DND-41 (cell line): ENCODE results near the gene THBS2.
"Not testable (repeated sequence)": the region's sequence is repeated elsewhere in the genome, so short reads cannot be mapped to it uniquely, and the experiment has no call there.

ENCODE experiments used
- ATAC-seq: fragments of 200-7000 bp; cut with Tn5 transposase; 3 replicates; pipeline ENCODE4 v1.9.1; 2021; ENCODE audit warnings: low read depth; ENCODE audit not compliant: insufficient read depth
- DNase-seq: peaks from one replicate; pipeline ENCODE4 v3.0.0-alpha.2; 2020
- H2AFZ ChIP-seq: 2 replicates; pipeline ENCODE4 v1.6.0; 2012; ENCODE audit warnings: low read depth, low read length
- H3K27ac ChIP-seq: 2 replicates; pipeline ENCODE4 v1.5.1; 2012; ENCODE audit warnings: low read length, inconsistent platforms
- H3K27me3 ChIP-seq: fragments of 200-600 bp; sonication (generic); 2 replicates; pipeline ENCODE4 v1.6.0; 2012; ENCODE audit warnings: low read length, mild to moderate bottlenecking, inconsistent platforms; ENCODE audit not compliant: insufficient read depth, poor library complexity
- H3K36me3 ChIP-seq: 2 replicates; pipeline ENCODE4 v1.5.1; 2012; ENCODE audit warnings: low read length, inconsistent platforms; ENCODE audit not compliant: insufficient read depth
- H3K4me1 ChIP-seq: 2 replicates; pipeline ENCODE4 v1.5.1; 2012; ENCODE audit warnings: mild to moderate bottlenecking, low read length; ENCODE audit not compliant: insufficient read depth
- H3K4me2 ChIP-seq: 2 replicates; pipeline ENCODE4 v1.6.0; 2012; ENCODE audit warnings: mild to moderate bottlenecking, moderate library complexity, low read length, inconsistent platforms; ENCODE audit not compliant: insufficient read depth
- H3K4me3 ChIP-seq, 2 experiments: fragments of 200-600 bp in 1 of 2; shearing (Covaris generic) in 1 of 2; 2 replicates each; pipeline ENCODE4 v1.5.1; 2012 to 2016; ENCODE audit warnings: inconsistent platforms in 2 of 2, low read length in 2 of 2, mild to moderate bottlenecking in 2 of 2, low read depth in 1 of 2, moderate library complexity in 1 of 2
- H3K79me2 ChIP-seq: 2 replicates; pipeline ENCODE4 v1.6.0; 2012; ENCODE audit warnings: low read length, inconsistent platforms; ENCODE audit not compliant: insufficient read depth
- H3K9ac ChIP-seq: 2 replicates; pipeline ENCODE4 v1.6.0; 2012; ENCODE audit warnings: low read depth, mild to moderate bottlenecking, inconsistent platforms, low read length, moderate library complexity
- H3K9me3 ChIP-seq: 2 replicates; pipeline ENCODE4 v1.5.1; 2012; ENCODE audit warnings: low read length, moderate library complexity, mild to moderate bottlenecking, inconsistent platforms; ENCODE audit not compliant: insufficient read depth, severe bottlenecking
- H4K20me1 ChIP-seq: 2 replicates; pipeline ENCODE4 v1.6.0; 2012; ENCODE audit warnings: low read length; ENCODE audit not compliant: insufficient read depth
- EZH2 ChIP-seq: IDR thresholded peaks from 3 replicates; pipeline ENCODE4 v1.6.1; 2012; ENCODE audit warnings: borderline replicate concordance, low read depth, mild to moderate bottlenecking, moderate library complexity, low read length, inconsistent platforms; ENCODE audit not compliant: severe bottlenecking
- TF ChIP-seq, protein P1 (sequence below): IDR thresholded peaks from 2 replicates; pipeline ENCODE4 v1.5.1; 2012; ENCODE audit warnings: borderline replicate concordance, low read length, moderate library complexity, mild to moderate bottlenecking; ENCODE audit not compliant: poor library complexity, severe bottlenecking; ENCODE audit errors: extremely low read depth

THBS2 gene

DNA sequence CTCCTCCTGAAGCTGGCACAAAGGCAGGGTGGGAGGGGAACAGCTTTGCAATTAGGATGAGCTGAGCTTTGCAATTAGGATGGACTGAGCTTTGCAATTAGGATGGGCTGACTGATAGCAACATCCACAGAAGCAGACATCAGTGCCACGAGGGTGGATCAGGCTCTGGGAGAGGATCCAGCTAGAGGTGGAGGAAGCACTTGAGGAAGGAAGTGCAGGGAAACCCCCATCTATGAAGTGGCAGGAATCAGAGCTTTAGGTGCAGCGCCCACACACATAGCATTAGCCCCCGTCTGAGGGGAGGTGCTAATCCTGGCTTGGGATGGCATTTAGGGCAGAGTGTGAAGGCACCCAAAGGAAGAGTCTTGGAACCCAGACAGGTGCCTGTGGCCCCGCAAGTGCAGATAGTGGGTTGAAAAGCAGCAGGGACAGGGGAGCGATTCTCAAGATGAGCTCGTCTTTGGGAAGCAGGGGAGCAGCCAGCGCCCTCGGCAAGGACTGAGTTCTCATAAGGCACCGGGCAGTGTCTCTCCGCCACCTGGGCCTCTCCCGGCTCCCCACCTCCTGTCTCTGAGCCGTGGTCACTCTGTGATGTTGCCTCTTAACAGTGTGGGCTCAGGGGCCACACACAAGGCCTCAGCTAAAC, 12.0 kb upstream of the THBS2 start:
- TF ChIP-seq EZH2: no peak
- H3K36me3 ChIP-seq: no peaks in the 10 kb centered on the region
- no peak overlapping the region for H3K4me2 ChIP-seq
- no peaks in the 10 kb centered on the region for H4K20me1 ChIP-seq
- H2AFZ ChIP-seq: no peak overlapping the region
- no peak for DNase-seq
- no peak for ATAC-seq
- H3K9ac ChIP-seq: no peak overlapping the region
- no peaks in the 10 kb centered on the region for H3K9me3 ChIP-seq
- no peaks in the 10 kb centered on the region for H3K79me2 ChIP-seq
- no peaks in the 10 kb centered on the region for H3K4me1 ChIP-seq
- H3K27ac ChIP-seq: no peak overlapping the region
- no peak overlapping the region for H3K4me3 ChIP-seq
- H3K27me3 ChIP-seq: peaks cover 2% of the 10 kb centered on the region

DNA sequence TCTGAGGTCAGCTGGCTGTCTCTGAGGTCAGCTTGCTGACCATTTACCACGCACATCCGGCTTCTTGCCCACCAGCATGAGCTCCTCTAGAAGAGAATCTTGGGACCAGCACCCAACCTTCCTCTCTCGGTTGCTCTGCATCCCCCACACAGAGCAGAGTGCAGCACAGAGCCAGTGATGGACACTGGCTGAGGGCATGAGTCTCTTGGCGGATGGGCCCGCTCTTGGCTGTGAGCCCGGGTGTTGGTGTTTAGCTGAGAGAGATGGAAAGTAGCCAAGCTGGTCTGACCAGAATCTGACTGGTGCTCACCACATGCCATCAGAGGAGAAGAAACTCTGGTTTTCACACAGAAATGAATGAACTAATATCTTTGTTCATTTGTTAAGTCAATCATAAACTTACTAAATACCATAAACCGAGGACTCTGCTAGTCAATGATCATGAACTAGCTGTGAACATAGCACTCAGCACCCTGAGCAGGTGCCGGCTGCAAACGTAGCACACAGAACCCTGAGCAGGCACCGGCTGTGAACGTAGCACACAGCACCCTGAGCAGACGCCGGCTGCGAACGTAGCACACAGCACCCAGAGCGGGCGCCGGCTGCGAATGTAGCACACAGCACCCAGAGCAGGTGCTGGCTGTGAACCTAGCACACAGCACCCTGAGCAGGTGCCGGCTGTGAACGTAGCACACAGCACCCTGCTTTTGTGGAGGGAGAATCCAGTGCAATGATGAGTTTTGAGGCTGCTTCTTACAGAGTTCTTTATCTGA, 10.4 kb upstream of the THBS2 start:
- ATAC-seq (no peak), DNase-seq (no peak)
- no peak overlapping the region for H3K27ac ChIP-seq
- H3K4me1 ChIP-seq: no peaks in the 10 kb centered on the region
- H3K9me3 ChIP-seq: no peaks in the 10 kb centered on the region
- TF ChIP-seq, protein P1, sequence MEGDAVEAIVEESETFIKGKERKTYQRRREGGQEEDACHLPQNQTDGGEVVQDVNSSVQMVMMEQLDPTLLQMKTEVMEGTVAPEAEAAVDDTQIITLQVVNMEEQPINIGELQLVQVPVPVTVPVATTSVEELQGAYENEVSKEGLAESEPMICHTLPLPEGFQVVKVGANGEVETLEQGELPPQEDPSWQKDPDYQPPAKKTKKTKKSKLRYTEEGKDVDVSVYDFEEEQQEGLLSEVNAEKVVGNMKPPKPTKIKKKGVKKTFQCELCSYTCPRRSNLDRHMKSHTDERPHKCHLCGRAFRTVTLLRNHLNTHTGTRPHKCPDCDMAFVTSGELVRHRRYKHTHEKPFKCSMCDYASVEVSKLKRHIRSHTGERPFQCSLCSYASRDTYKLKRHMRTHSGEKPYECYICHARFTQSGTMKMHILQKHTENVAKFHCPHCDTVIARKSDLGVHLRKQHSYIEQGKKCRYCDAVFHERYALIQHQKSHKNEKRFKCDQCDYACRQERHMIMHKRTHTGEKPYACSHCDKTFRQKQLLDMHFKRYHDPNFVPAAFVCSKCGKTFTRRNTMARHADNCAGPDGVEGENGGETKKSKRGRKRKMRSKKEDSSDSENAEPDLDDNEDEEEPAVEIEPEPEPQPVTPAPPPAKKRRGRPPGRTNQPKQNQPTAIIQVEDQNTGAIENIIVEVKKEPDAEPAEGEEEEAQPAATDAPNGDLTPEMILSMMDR: no peak
- no peak for TF ChIP-seq EZH2
- H2AFZ ChIP-seq: no peak overlapping the region
- H3K27me3 ChIP-seq: no peaks in the 10 kb centered on the region
- no peak overlapping the region for H3K4me3 ChIP-seq
- no peaks in the 10 kb centered on the region for H3K79me2 ChIP-seq
- H3K9ac ChIP-seq: no peak overlapping the region
- no peak overlapping the region for H3K4me2 ChIP-seq
- H3K36me3 ChIP-seq: no peaks in the 10 kb centered on the region
- no peaks in the 10 kb centered on the region for H4K20me1 ChIP-seq

- ATAC-seq: no peak
- Histone ChIP-seq H4K20me1 (no peaks in the 10 kb centered on the region), H3K4me3 (no peak overlapping the region), H3K27me3 (no peaks in the 10 kb centered on the region), H3K36me3 (no peaks in the 10 kb centered on the region), H3K9me3 (no peaks in the 10 kb centered on the region), H3K79me2 (no peaks in the 10 kb centered on the region), H3K27ac (no peak overlapping the region), H3K9ac (no peak overlapping the region), H2AFZ (no peak overlapping the region), H3K4me2 (no peak overlapping the region), H3K4me1 (no peaks in the 10 kb centered on the region)
- no peak for TF ChIP-seq EZH2
- TF ChIP-seq, protein P1: no peak
- no peak for DNase-seq
These were observed 9.7 kb upstream of the THBS2 start for GRCh38 chr6:169263374-169263773.

GRCh38 chr6:169262602-169263001, 9.0 kb upstream of the THBS2 start:
- ATAC-seq, H3K36me3 ChIP-seq, H3K4me2 ChIP-seq, H3K9me3 ChIP-seq, H2AFZ ChIP-seq, H4K20me1 ChIP-seq, H3K9ac ChIP-seq, DNase-seq, H3K4me1 ChIP-seq, H3K79me2 ChIP-seq, H3K27me3 ChIP-seq, H3K27ac ChIP-seq, H3K4me3 ChIP-seq: not testable (repeated sequence)
